ENCODE results near the gene DDX54. TPM values are rescaled to one million over a fixed set of nuclear protein-coding genes. Genes with fewer than 3 reads are reported as not detected.

Gene DDX54
- total and polyA plus RNA-seq, 12 donors: 27.9 to 109 (median 70.0) TPM

GRCh38 chr12:113135178-113136127 is 49.8 kb downstream of the DDX54 start, which contains the start of gene RASAL1:
Gene RASAL1, minus strand, starts transcription at chr12:113135761. Its CDS starts 299 bp downstream, at chr12:113135462.
- H3K27me3 ChIP-seq: no peaks in the 10 kb centered on the region
- peak within 1 kb of the TSS in 4 of 5 donors; percentile 8 to 88 (median 64) for H3K27ac ChIP-seq
- 3 to 4% (median 3%) methylated on average over 14 to 68 of the region's 68 CpGs for WGBS, 4 donors
- DNase-seq: peak; percentile 72 to 89 (median 83)
- TF ChIP-seq POLR2A (IDR thresholded peaks at IDR 0.05) (no peak), CTCF (IDR thresholded peaks at IDR 0.05) (peak in 5 of 6 experiments; percentile 34 to 55 (median 45))
- H3K9me3 ChIP-seq (replicated peaks in 1 of 3): no peaks in the 10 kb centered on the region
- no peaks in the 10 kb centered on the region for H3K36me3 ChIP-seq (replicated peaks in 1 of 2)
- intact Hi-C loops (cut with DNase I): no loop called here
- H3K4me3 ChIP-seq: peak within 1 kb of the TSS in 2 of 4 donors; percentile 22 to 59
- peaks cover 0 to 22% of the 10 kb centered on the region in 2 donors for H3K4me1 ChIP-seq (replicated peaks in 1 of 2)

GRCh38 chr12:113134521-113134951 is 50.7 kb downstream of the DDX54 start:
- Histone ChIP-seq H3K27me3 (no peaks in the 10 kb centered on the region), H3K4me1 (replicated peaks in 1 of 2) (peaks cover 0 to 22% of the 10 kb centered on the region in 2 donors), H3K4me3 (peak overlapping the region in 2 of 4 donors; percentile 22 to 59), H3K36me3 (replicated peaks in 1 of 2) (no peaks in the 10 kb centered on the region), H3K9me3 (replicated peaks in 1 of 3) (no peaks in the 10 kb centered on the region), H3K27ac (peak overlapping the region in 3 of 5 donors; percentile 8 to 88 (median 68))
- WGBS, 4 donors: 30 to 65% (median 40%) methylated on average over 2 to 6 of the region's 6 CpGs
- TF ChIP-seq POLR2A (IDR thresholded peaks at IDR 0.05): no peak
- no peak for TF ChIP-seq CTCF (IDR thresholded peaks at IDR 0.05)
- intact Hi-C loops (cut with DNase I): no loop called here
- DNase-seq: no peak

- peak overlapping the region in 3 of 5 donors; percentile 51 to 88 (median 68) for H3K27ac ChIP-seq
- intact Hi-C loops (cut with DNase I): no loop called here
- WGBS, 4 donors: 17 to 64% (median 58%) methylated on average over 1 to 2 of the region's 2 CpGs
- H3K9me3 ChIP-seq (replicated peaks in 1 of 3): no peaks in the 10 kb centered on the region
- TF ChIP-seq POLR2A (IDR thresholded peaks at IDR 0.05) (no peak), CTCF (IDR thresholded peaks at IDR 0.05) (no peak)
- H3K36me3 ChIP-seq (replicated peaks in 1 of 2): no peaks in the 10 kb centered on the region
- H3K4me3 ChIP-seq: peak overlapping the region in 1 of 4 donors; percentile 59
- H3K4me1 ChIP-seq (replicated peaks in 1 of 2): peaks cover 0 to 22% of the 10 kb centered on the region in 2 donors
- H3K27me3 ChIP-seq: no peaks in the 10 kb centered on the region
- DNase-seq: no peak
These were observed 51.2 kb downstream of the DDX54 start for GRCh38 chr12:113134071-113134470.

GRCh38 chr12:113133666-113134065 is 51.6 kb downstream of the DDX54 start:
- peak overlapping the region in 1 of 4 donors; percentile 59 for H3K4me3 ChIP-seq
- peaks cover 0 to 22% of the 10 kb centered on the region in 2 donors for H3K4me1 ChIP-seq (replicated peaks in 1 of 2)
- peak in 1 of 7 donors; percentile 31 for DNase-seq
- intact Hi-C loops (cut with DNase I): no loop called here
- 33 to 56% (median 54%) methylated on average over 1 to 3 of the region's 3 CpGs; no CpG with 5 or more reads in 1 of the 4 donors for WGBS, 4 donors
- no peaks in the 10 kb centered on the region for H3K27me3 ChIP-seq
- no peak for TF ChIP-seq POLR2A (IDR thresholded peaks at IDR 0.05)
- no peak for TF ChIP-seq CTCF (IDR thresholded peaks at IDR 0.05)
- H3K27ac ChIP-seq: peak overlapping the region in 3 of 5 donors; percentile 51 to 88 (median 68)
- no peaks in the 10 kb centered on the region for H3K36me3 ChIP-seq (replicated peaks in 1 of 2)
- no peaks in the 10 kb centered on the region for H3K9me3 ChIP-seq (replicated peaks in 1 of 3)

All from adrenal gland (tissue), 12 donors.